HG03439 (cell line): ENCODE data around the gene GAN.

Experiments used
- ATAC-seq: cut with Tn5 transposase; IDR thresholded peaks from one replicate; pipeline ENCODE4 v1.9.1; 2021; ENCODE audit warnings: mild to moderate bottlenecking, moderate library complexity; ENCODE audit not compliant: unreplicated experiment

Gene GAN, protein sequence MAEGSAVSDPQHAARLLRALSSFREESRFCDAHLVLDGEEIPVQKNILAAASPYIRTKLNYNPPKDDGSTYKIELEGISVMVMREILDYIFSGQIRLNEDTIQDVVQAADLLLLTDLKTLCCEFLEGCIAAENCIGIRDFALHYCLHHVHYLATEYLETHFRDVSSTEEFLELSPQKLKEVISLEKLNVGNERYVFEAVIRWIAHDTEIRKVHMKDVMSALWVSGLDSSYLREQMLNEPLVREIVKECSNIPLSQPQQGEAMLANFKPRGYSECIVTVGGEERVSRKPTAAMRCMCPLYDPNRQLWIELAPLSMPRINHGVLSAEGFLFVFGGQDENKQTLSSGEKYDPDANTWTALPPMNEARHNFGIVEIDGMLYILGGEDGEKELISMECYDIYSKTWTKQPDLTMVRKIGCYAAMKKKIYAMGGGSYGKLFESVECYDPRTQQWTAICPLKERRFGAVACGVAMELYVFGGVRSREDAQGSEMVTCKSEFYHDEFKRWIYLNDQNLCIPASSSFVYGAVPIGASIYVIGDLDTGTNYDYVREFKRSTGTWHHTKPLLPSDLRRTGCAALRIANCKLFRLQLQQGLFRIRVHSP

DNA sequence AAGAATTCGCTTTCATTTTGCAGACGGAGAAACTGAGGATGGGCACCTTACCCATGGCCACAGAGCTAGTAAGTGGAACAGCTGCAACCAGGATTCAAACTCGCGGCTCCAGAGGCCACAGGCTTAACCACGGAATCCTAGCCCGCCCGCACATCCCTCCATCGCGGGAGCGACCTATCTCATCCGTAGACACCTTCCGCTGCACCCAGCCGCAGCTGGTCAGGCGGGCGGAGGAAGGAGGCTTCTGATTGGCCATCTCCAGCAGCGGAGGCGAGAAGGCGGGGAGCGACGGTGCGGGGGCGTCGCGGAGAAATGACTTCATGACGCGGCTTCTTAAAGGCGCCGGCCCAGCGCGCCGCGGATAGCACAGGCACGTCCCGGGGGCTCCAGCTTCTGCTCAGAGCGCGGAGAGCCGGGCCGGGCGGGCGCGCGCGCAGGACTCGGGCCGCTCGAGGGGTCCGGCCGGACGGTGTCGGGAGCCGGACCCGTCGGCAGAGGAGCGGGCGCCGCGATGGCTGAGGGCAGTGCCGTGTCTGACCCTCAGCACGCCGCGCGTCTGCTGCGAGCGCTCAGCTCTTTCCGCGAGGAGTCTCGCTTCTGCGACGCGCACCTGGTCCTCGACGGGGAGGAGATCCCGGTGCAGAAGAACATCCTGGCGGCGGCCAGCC is at the start of gene GAN:
Gene GAN (plus strand): TSS at position 360 of the 668 bp plus-strand sequence. CDS start 152 bp downstream, at position 512.
- peak; percentile 92 for ATAC-seq

DNA sequence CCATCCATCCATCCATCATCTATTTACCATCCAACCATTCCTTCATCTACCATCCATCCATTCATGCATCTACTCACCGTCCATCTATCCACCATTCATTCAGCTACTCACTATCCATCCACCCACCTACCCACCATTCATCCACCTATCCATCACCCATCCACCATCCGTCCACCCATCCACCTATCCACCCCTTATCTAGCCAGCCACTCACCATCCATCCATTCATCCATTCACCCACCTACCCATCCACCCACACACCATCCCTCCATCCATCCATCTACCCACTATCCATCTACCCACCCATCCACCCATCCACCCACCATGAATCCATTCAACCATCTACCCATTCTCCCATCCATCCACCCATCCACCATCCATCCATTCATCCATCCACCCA is 49.7 kb upstream of the GAN start:
- no peak for ATAC-seq

DNA sequence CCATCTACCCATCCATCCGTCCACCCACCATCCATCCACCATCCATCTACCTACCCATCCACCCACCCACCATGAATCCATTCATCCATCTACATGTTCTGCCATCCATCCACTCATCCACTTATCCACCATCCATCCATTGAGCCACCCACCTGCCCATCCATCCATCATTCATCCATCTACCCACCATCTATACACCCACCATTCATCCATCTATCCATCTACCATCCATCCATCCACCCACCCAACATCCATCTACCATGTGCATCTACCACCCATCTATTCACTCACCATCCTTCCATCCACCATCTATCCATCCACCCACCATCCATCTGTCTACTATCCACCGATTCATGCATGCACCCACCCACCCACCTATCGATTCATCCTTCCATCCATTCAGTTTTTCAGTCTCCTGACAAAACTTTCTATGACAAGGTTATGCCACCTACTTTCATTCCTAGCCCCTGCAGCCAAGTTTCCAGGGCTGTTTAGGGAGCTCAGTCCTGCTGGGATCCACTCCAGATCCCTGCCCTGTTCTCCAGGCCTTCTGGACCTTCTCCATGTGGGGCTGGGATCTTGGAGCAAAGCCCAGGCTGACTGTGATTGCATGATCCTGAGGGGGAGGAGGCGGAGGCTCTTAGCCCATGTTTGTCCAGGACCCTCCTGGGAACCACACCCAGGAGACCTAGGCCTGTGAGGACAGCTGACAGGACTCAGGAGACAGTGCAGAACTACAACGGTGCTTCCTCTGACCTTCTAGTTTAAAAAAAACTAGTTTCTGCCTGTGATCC is 48.9 kb upstream of the GAN start:
- no peak for ATAC-seq

DNA sequence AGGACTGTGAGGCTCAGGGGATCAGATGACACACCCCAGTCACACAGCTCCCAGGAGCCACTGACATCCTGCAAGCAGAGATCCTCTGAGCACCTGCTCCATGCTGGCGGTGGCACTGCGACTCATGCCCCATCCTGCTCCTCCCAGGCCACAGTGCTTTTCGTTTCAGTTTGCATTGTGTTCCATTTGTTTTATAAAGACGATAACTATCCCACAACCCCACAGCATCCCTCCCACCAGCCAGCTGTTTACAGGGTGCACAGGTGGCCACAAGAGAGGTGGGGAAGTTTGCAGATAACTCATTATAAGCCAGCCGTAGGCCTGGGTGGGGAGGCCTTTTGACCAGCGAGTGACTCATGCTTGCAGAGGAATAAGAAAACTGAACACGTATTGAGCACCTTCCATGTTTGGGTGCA is 48.1 kb upstream of the GAN start:
- no peak for ATAC-seq

DNA sequence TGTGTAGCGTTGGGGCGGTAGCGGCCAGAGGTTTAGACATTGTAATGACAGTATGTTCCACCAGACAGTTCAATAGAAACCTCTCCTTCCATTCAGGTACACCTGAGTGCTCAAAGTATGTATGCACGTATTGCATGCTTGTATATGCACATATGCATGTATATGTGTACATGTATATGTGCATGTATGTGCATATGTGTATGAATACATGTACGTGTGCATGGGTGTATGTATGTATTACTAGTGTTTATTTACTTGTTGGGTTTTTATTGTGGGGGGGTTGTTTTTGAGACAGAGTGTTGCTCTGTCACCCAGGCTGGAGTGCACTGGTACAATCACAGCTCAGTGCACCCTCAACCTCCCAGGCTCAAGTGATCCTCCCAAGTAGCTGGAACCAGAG is 46.3 kb upstream of the GAN start:
- no peak for ATAC-seq

DNA sequence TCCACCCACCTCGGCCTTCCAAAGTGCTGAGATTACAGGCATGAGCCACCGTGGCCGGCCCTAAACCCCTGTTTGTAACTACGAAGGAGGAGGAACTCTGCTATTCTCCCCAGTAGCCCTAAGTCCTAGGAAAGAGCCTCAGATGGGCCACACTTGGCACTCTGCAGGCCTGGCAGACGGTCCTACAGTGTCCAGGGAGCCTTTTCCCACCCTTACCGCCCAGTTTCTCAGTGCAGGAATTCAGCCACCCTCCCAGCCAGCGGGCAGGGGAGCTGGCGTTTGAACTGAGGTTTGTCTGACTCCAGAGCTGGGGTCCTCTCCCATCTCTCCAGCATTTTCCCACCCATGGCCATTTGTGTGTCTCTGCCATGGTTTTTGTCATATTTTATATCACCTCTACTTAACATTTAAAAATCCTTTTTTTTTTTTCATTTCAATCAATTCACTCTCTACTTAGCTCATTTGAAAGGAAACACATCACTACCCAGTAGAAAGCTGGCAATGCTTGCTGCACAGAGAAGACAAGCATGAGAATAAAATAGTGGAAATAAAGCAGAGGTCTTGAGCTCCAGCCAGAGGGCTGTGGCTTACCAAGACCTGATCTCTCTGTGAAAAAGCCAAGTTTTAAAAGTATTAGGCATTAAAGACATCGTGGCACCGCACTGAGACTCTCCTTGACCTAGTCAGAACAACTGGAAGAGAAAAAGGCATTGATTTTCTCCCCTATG is 41.4 kb upstream of the GAN start:
- ATAC-seq, result no peak

DNA sequence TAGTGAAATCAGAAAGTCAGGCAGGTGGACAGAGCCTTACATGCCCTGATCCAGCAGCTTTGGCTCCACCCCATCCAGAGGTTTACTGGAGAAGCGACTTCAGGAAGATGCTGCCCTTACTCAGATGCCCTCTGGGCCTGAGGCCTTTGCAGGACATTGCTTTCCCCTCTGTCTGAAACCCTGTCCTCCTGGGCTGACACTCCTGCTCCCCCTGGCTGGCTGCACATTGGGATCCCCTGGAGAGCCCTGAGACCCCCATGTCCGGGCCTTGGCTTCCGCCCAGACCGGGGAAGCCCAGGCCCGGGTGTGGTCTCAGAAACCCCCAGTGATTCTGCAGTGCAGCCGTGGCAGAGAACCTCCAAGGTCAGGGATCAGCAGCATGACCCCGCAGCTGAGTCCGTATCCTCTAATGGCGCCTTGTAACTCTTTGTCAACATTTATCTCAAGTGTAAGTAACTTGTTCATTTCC is 39.7 kb upstream of the GAN start:
- no peak for ATAC-seq

DNA sequence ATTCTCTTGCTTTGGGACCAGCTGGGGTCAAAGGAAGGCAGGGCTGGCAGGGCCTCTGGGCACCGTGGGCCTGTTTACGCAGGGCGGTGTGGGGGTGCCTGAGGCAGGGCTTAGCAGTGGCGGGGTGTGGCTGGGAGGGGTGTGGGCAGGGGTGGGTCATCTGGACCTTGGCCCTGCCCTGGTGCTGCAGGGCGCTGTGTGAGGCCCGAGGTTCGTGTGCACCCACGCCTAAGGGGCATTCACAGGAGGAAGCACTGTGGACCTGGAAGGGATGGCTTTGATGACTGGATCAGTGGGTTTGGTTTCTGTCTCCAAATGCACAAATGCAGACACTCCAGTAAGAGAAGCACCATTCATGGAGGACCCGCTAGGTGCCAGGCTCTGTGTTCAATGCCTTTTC is 39.0 kb upstream of the GAN start:
- ATAC-seq, result no peak

DNA sequence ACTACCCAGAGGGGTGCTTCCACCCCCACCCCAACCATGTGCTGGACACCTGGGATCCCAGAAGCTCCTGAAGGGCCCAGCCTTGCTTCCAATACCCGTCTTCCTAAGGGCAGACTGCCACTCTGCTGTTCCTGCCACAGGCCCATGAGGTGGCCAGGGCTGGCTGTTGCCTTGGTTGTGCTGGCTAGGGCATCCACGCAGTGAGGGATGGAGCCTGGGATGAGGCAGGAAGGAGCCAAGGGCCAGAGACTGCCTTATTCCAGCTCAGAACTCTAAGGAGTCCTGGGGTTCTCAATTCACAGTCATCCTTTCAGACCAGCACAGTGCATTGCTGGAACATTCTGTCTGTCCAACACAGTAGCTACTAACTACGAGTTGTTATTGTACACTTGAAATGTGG is 38.4 kb upstream of the GAN start:
- ATAC-seq, result no peak

DNA sequence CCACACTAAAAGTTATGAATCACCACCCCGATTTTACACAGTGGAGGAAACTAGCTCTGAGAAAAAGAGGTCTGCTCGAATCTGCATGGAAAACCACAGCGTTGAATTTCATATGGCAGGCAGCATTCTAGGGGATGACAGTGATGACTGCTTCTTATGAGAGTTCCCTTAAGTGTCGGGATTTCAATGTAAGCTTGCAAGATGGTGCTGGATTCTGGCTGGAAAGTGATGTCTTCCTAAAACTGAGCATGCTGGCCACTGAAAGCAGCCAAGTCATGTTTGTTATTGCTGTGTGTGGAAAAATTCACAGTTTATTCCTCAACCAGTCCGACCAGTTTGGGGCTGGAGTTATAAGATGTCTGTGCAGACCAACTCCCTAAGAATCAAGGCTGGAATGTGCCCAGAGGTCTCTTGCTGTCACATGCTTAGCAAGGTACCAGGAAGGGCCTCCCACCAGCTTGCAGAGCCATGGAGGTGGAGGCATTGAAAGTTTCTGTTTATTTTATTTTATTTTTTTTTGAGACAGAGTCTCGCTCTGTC is 37.2 kb upstream of the GAN start:
- no peak for ATAC-seq

DNA sequence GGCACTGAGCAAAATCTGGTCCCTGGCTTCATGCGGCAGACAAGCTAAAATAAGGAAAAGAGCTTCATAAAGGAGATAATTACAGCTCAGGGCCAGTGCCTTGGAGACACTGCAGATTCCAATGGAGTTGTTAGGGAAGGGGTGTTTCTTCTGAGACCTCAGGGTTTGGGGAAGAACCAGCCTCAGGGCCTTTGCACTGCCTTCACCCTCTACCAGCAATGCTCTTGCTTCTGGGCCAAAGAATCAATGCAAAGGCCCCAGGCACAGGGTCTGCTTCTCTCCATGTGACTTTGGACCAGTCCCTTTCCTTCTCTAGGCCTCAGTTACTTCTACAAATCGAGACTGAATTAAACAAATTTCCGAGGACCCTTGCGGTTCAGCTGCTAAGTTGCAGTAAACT is 36.2 kb upstream of the GAN start:
- no peak for ATAC-seq

DNA sequence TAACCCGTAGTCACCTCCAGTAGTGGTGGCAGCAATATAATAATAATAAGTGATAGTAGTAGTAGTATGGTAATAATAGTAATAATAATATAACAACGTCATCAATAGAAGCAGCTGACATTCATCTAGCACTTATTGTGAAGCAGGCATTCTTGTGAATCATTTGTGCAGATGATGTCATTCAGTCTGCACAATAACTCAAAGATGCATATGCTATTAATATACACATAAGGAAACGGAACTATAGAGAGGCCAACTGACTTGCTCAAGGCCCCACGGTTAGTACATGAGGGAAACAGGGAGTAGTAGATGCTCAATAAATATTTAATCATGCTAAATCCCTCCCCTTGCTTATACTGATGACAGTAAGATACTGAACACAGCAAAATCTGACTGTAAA is 35.4 kb upstream of the GAN start:
- no peak for ATAC-seq

DNA sequence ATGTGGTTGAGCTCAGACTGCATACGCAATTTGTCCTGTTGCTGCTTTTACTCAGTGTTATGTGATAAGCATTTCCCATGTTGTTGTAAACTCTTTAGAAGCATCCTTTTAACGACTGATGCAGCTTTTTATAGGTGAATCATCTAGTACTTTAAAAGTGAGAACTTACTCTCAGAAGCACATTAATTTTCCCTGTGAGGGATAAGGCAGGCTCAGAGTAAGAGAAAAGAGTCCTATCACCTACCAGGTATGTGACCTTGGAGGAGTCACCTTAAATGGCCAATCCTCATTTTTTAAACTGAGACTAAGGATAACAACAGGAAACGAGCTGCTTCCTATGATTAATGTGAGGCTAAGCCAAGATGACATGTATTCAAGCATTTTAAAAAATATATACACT is 34.4 kb upstream of the GAN start:
- no peak for ATAC-seq

DNA sequence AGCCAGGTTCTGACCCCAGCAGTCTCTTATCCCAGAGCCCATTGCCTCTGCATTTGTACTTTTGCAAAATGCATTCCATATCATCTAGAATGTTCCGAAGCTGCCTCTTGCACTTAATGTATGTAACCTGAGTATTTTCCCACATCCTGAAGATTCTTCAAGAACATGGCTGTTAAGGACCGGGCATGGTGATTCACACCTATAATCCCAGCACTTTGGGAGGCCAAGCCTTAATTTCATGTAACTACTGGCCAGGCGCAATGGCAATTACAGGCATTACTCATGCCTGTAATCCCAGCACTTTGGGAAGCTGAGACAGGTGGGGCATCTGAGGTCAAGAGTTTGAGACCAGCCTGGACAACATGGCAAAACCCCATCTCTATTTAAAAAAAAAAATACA is 31.7 kb upstream of the GAN start:
- ATAC-seq, result no peak

DNA sequence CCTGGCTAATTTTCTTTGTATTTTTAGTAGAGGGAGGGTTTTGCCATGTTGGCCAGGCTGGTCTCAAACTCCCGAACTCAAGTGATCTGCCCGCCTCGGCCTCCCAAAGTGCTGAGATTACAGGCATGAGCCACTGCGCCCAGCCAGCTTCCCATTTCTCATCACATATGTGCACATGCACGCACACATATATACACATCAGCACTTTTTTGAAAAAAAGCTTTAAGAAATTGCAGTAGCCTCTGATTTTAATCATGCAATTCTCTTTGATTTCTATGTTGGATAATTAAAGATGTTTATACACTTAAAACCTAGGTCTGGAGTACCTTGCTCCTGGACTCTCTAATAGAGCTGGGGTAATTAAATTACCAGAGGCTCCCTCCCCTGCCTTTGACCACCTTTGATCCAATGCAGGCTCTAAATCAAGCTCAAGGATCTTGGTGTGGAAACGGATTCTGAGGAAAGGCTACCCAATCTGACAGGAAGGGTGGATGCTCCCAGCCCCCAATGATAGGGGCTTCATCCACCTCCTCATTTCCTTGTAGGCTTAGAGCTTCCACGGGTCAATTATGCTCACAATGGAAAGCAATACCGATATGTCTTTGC is 29.7 kb upstream of the GAN start:
- no peak for ATAC-seq

DNA sequence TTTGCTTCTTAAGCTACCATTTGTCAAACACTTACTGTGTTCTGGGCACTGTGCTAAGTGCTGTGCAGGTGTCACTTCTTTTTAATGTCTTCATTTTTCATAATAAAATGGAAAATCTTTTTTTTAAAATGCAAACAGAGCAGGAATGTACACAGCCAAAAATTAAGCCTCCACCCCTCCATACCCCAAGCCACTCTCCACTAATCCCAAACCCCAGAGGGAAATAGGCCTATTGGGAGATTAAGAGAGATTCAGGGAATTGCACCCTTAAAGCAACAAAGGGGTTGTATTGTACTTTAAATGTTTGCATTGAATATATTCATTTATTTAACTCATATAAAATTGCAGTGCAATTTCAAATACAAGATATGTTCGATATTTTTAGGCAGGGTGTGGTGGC is 28.6 kb upstream of the GAN start:
- ATAC-seq, result no peak

DNA sequence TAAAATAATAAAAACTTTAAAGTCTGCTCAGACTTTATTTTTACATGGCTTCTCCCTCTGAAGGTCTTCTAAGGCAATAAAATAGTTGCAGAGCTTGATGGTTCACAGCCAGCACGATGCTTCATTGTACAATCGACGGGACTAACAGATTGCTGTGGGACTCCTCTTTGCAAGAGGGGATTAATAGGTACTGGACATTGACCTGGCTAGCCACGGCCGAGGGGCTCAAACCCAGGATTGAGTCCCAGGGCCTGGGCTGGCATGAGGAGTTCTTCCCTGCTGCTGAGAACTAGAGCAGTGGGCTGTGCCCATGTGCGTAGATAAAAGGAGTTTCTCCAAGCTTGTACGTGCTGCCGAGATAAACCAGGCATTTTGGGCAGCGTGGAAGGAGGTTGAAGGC is 23.6 kb upstream of the GAN start:
- ATAC-seq, result no peak

DNA sequence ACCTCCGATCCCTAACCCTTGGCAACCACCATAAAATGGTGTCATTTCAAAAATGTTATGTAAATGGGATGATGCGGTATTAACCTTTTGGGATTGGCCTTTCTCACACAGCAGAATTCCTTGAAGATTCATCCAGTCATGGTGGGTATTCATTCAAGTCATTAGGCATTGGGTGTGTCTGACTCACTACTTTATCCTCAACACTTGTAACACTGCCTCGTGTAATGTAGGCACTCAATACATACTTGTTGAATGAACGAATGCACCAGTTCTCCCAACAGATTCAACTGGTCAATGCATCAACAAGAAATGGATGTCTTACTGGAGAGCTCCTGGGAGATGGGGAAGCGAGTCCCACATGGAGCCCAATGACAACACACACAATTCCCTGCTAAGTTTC is 21.8 kb upstream of the GAN start:
- ATAC-seq, result no peak

DNA sequence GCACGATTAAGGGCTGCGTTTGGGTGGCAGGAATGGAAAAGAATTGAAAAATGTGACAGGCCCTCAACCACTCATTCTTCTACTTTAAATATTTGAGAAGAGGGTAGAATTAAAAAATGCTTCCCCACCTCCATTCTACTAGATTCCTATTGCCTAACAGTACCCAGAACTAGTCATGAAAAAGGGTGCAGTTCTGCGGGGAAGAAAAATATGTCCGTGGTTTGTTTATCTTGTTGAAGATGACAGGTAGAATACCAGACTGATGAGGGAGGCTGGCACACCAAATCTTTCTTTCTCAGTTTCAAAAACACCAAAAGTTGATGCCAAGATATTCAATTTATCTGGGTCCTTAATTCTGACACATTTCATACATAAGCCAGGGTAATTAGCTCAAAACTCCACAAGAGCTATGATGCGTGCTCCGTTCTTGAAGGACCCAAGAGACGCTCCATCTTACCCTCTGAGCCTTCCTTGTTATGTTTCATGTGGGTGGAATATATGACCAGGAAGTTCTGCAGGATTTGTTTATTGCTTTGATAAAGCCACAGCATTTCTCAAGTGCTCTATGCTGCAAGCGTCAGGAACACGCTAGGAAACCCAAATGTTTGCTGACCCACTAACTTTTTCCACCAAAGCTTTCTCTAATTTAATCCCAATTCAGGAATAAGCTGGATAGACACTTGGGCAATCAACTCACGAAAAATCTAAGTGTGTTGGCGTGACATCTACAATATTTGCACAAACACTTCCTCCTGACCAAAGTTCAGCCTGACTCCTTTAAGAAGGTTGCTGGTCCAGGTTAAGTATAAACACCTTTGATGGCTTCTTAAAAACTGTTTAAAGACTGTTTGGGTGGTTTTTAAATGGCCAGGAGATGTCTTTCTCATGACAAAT is 20.6 kb upstream of the GAN start:
- ATAC-seq, result no peak
